ENCODE results near the gene CAPG. TPM values are rescaled to one million over a fixed set of nuclear protein-coding genes. Genes with fewer than 3 reads are reported as not detected.

Gene CAPG
- total RNA-seq, 2 experiments from 2014 or later: 8.1 to 9.8 TPM

GRCh38 chr2:85413592-85414420 lies 3.6 kb upstream of the CAPG start:
- Histone ChIP-seq H3K9me2 (ENCODE audit: insufficient read depth, low read length) (no peaks in the 10 kb centered on the region), H2AFZ (ENCODE audit: low read length) (no peak overlapping the region), H3K4me2 (ENCODE audit: low read length) (no peak overlapping the region), H4K20me1 (ENCODE audit: insufficient read depth, low read length) (no peaks in the 10 kb centered on the region), H3K4me1 (ENCODE audit: insufficient read depth, low read length, poor library complexity, severe bottlenecking) (peaks cover 23% of the 10 kb centered on the region), H3K9me3 (ENCODE audit: low read length) (no peaks in the 10 kb centered on the region), H3K79me2 (ENCODE audit: insufficient read depth, low read depth, low read length) (no peaks in the 10 kb centered on the region), H3K27ac (ENCODE audit: low read depth, low read length, poor library complexity, severe bottlenecking) (no peak overlapping the region), H3K36me3 (ENCODE audit: insufficient read depth, low read length) (no peaks in the 10 kb centered on the region), H3K4me3 (ENCODE audit: low read depth, low read length, poor library complexity, severe bottlenecking) (no peak overlapping the region)
- no peak for DNase-seq (ENCODE audit: low spot score)
- POLR2A ChIA-PET: interaction anchor here (0.6 to 0.8 kb wide), 2 partner anchors 92 to 150 kb away, joined by 3 to 7 read pairs; no protein-coding TSS in a partner anchor
- BruUV-seq (replicated peaks): no TSS peak
- CTCF ChIA-PET (ENCODE audit: unreplicated experiment): interaction anchor here (0.6 kb wide), 1 partner anchor 132 kb away, joined by 4 read pairs; no protein-coding TSS in a partner anchor
- no peak for TF ChIP-seq CTCF (conservative IDR thresholded peaks at IDR 0.05; ENCODE audit: low read length)
- no peak for TF ChIP-seq EZH2phosphoT487 (IDR thresholded peaks at IDR 0.05; ENCODE audit: borderline replicate concordance, low read depth, low read length)
- intact Hi-C loops (cut with micrococcal nuclease; ENCODE audit: unreplicated experiment): no loop called here

GRCh38 chr2:85411405-85411748 lies 1.2 kb upstream of the CAPG start:
- BruUV-seq (replicated peaks): no TSS peak
- no peak for TF ChIP-seq EZH2phosphoT487 (IDR thresholded peaks at IDR 0.05; ENCODE audit: borderline replicate concordance, low read depth, low read length)
- TF ChIP-seq CTCF (conservative IDR thresholded peaks at IDR 0.05; ENCODE audit: low read length): no peak
- intact Hi-C loops (cut with micrococcal nuclease; ENCODE audit: unreplicated experiment): no loop called here
- no peaks in the 10 kb centered on the region for H4K20me1 ChIP-seq (ENCODE audit: insufficient read depth, low read length)
- H2AFZ ChIP-seq (ENCODE audit: low read length): no peak overlapping the region
- no peaks in the 10 kb centered on the region for H3K79me2 ChIP-seq (ENCODE audit: insufficient read depth, low read depth, low read length)
- CTCF ChIA-PET (ENCODE audit: unreplicated experiment): no interaction called here
- peaks cover 25% of the 10 kb centered on the region for H3K4me1 ChIP-seq (ENCODE audit: insufficient read depth, low read length, poor library complexity, severe bottlenecking)
- H3K4me2 ChIP-seq (ENCODE audit: low read length): no peak overlapping the region
- H3K27ac ChIP-seq (ENCODE audit: low read depth, low read length, poor library complexity, severe bottlenecking): no peak overlapping the region
- H3K36me3 ChIP-seq (ENCODE audit: insufficient read depth, low read length): no peaks in the 10 kb centered on the region
- H3K9me3 ChIP-seq (ENCODE audit: low read length): no peaks in the 10 kb centered on the region
- no peak for DNase-seq (ENCODE audit: low spot score)
- POLR2A ChIA-PET: no interaction called here
- no peaks in the 10 kb centered on the region for H3K9me2 ChIP-seq (ENCODE audit: insufficient read depth, low read length)
- no peak overlapping the region for H3K4me3 ChIP-seq (ENCODE audit: low read depth, low read length, poor library complexity, severe bottlenecking)
